ENCODE measurements around the gene PTPN23. TPM values are rescaled to one million over a fixed set of nuclear protein-coding genes. Genes with fewer than 3 reads are reported as not detected.

The PTPN23 gene
- 21.2 and 43.9 TPM in 2 replicates for total RNA-seq

GRCh38 chr3:47380601-47381316 is at the start of gene PTPN23:
PTPN23 (plus strand) TSS chr3:47381021; CDS start chr3:47381097, 76 bp downstream.

Other genes with a start within 250 kb of the PTPN23 start
- gene SETD2, start 216.9 kb upstream of the PTPN23 start, total RNA-seq: 45.4 and 51.4 TPM in 2 replicates
- 1.7 and 4.7 TPM in 2 replicates for gene KIF9, start 98.2 kb upstream of the PTPN23 start, total RNA-seq
- 20.8 and 33.3 TPM in 2 replicates for gene KLHL18, start 98.1 kb upstream of the PTPN23 start, total RNA-seq
- gene SCAP, start 94.9 kb downstream of the PTPN23 start, total RNA-seq: 52.6 and 84.3 TPM in 2 replicates
- 23.6 and 38.9 TPM in 2 replicates for gene ELP6, start 132.7 kb downstream of the PTPN23 start, total RNA-seq
- 0.33 and 1.6 TPM in 2 replicates for gene CSPG5, start 197.8 kb downstream of the PTPN23 start, total RNA-seq